ENCODE data around the gene TSC22D1. TPM values are rescaled to one million over a fixed set of nuclear protein-coding genes. Genes with fewer than 3 reads are reported as not detected.

TSC22D1 gene
- total and polyA plus RNA-seq, 2 of the 4 experiments (the other 2 are of a cell fraction), result 30.8 to 42.2 TPM

GRCh38 chr13:44434766-44435141, 141.4 kb downstream of the TSC22D1 start (continued):
- TF ChIP-seq POLR2A (IDR thresholded peaks at IDR 0.05; ENCODE audit: low read depth, low read length) (no peak), RAD21 (IDR thresholded peaks at IDR 0.05; ENCODE audit: low read length) (no peak), CTCF (conservative IDR thresholded peaks at IDR 0.05; ENCODE audit: low read depth, low read length) (no peak), MAZ (IDR thresholded peaks at IDR 0.05; ENCODE audit: borderline replicate concordance, low read depth, low read length) (no peak)

All from IMR-90 (cell line).